Panc1 (cell line): ENCODE measurements around the gene DCANP1.
A peak's percentile ranks its signal among the peaks of the same experiment; 100 is the strongest.

Experiments
- REST ChIP-seq, 2 experiments: IDR thresholded peaks; 2 replicates each; pipeline ENCODE4 v1.6.1; 2011 to 2012; ENCODE audit warnings: low read depth in 2 of 2, control low read depth in 1 of 2, low read length in 1 of 2, mild to moderate bottlenecking in 1 of 2, moderate library complexity in 1 of 2; ENCODE audit not compliant: insufficient read depth in 1 of 2
- TCF7L2 ChIP-seq: IDR thresholded peaks from 2 replicates; pipeline ENCODE4 v1.6.1; 2011; ENCODE audit warnings: mild to moderate bottlenecking, low read depth, low read length, inconsistent platforms
- TF ChIP-seq, protein P1 (sequence below): fragments of 450-650 bp; IDR thresholded peaks from 2 replicates; pipeline ENCODE4 v1.5.1; 2017; ENCODE audit warnings: mild to moderate bottlenecking

DNA sequence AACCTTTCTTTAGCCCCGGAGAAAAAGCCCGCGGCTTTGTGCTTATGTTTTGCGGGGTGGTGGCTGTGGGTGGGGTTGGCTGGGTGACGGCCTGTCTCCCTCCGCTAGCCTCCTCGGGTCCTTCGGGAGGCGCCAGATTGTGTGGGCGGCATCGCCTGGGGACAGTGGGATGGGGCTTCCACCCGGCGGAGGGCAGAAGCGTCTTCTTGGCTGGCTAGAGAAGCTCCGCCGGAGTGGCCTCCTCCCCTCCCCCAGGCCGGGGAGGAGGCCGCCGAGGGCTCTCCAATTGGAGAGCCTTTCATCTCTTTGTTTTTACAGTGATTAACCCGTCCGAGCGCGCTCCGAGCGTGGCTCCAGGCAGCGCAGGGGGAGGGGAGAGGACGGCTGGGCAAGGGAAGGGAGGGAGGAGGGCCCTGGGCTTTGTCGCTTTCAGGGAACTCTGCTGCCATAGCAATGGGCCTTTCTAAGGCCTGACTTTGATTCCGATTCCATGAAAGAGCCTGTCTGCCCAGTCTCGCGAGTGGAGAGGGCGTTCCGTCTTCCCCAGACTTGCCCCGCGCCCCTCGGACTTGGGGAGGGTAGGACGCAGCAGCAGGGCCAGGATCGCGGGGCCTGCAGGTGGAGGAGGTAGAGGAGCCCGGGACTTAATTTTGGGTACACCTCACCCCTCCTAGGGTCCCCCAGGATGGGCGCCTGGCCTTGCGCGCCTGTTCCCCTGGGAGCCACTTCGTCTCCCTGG is 41.7 kb upstream of the DCANP1 start:
- TF ChIP-seq, protein P1, sequence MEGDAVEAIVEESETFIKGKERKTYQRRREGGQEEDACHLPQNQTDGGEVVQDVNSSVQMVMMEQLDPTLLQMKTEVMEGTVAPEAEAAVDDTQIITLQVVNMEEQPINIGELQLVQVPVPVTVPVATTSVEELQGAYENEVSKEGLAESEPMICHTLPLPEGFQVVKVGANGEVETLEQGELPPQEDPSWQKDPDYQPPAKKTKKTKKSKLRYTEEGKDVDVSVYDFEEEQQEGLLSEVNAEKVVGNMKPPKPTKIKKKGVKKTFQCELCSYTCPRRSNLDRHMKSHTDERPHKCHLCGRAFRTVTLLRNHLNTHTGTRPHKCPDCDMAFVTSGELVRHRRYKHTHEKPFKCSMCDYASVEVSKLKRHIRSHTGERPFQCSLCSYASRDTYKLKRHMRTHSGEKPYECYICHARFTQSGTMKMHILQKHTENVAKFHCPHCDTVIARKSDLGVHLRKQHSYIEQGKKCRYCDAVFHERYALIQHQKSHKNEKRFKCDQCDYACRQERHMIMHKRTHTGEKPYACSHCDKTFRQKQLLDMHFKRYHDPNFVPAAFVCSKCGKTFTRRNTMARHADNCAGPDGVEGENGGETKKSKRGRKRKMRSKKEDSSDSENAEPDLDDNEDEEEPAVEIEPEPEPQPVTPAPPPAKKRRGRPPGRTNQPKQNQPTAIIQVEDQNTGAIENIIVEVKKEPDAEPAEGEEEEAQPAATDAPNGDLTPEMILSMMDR, result no peak
- no peak for TF ChIP-seq REST (IDR thresholded peaks at IDR 0.05; ENCODE audit: insufficient read depth in 1 of 2, low read depth in 2 of 2, low read length in 1 of 2)
- TF ChIP-seq TCF7L2, result peak; percentile 36; the same call in 1 of the 2 replicates
